IMR-90 (cell line): ENCODE data around the gene OTOGL. TPM values are rescaled to one million over a fixed set of nuclear protein-coding genes. Genes with fewer than 3 reads are reported as not detected.
A peak's percentile ranks its signal among the peaks of the same experiment; 100 is the strongest.

ENCODE experiments used
- ATAC-seq: fragments of 200-7000 bp; cut with Tn5 transposase; 2 replicates; pipeline ENCODE4 v1.9.1; 2020; ENCODE audit warnings: low read depth, mild to moderate bottlenecking, moderate library complexity
- BruUV-seq: library from RNA; stranded (reverse); fragments of 400-500 nt; replicated peaks from 2 replicates; lab custom pipeline; 2021; lab: Mats Ljungman, UMichigan
- CTCF ChIA-PET: fragments of 300-600 bp; formaldehyde crosslinking; extraction: SDS; loops from one replicate; lab custom pipeline; 2021; ENCODE audit warnings: antibody characterized with exemption; lab: Yijun Ruan, JAX
- POLR2A ChIA-PET: fragments of 300-600 bp; sonication (Branson Sonifier 250); formaldehyde crosslinking; loops from one replicate; lab custom pipeline; 2022; ENCODE audit warnings: antibody characterized with exemption; ENCODE audit not compliant: unreplicated experiment; lab: Charles Lee
- DNase-seq: peaks from one replicate; pipeline ENCODE4 v3.0.0; 2013
- H2AFZ ChIP-seq: replicated peaks from 2 replicates; pipeline ENCODE3; 2013; ENCODE audit warnings: low read length, mild to moderate bottlenecking; ENCODE audit not compliant: poor library complexity
- H2AK5ac ChIP-seq: 2 replicates; pipeline ENCODE4 v1.6.1; 2013; ENCODE audit warnings: low read depth, low read length, inconsistent platforms
- H2AK9ac ChIP-seq: replicated peaks from 2 replicates; pipeline ENCODE3; 2013; ENCODE audit warnings: mild to moderate bottlenecking, low read depth, low read length, moderate library complexity; ENCODE audit not compliant: poor library complexity
- H2BK120ac ChIP-seq: 2 replicates; pipeline ENCODE4 v1.6.1; 2013; ENCODE audit warnings: low read depth, low read length, inconsistent platforms
- H2BK15ac ChIP-seq: 3 replicates; pipeline ENCODE4 v1.6.1; 2013; ENCODE audit warnings: low read depth, low read length, inconsistent platforms
- H2BK20ac ChIP-seq: 2 replicates; pipeline ENCODE4 v1.6.1; 2013; ENCODE audit warnings: low read depth, mild to moderate bottlenecking, inconsistent platforms, low read length, moderate library complexity
- H2BK5ac ChIP-seq: 2 replicates; pipeline ENCODE4 v1.6.1; 2013; ENCODE audit warnings: mild to moderate bottlenecking, low read depth, low read length, inconsistent platforms; ENCODE audit not compliant: poor library complexity, severe bottlenecking
- H3K14ac ChIP-seq: replicated peaks from 2 replicates; pipeline ENCODE4 v1.6.1; 2013; ENCODE audit warnings: low read depth, low read length, inconsistent platforms
- H3K18ac ChIP-seq: 2 replicates; pipeline ENCODE4 v1.6.1; 2013; ENCODE audit warnings: low read depth, low read length, control low read depth
- H3K23ac ChIP-seq: 2 replicates; pipeline ENCODE4 v1.6.1; 2013; ENCODE audit warnings: low read depth, low read length, inconsistent platforms
- H3K27ac ChIP-seq: 2 replicates; pipeline ENCODE4 v1.5.1; 2013; ENCODE audit warnings: mild to moderate bottlenecking, control low read depth, low read length; ENCODE audit not compliant: insufficient read depth
- H3K27me3 ChIP-seq: 2 replicates; pipeline ENCODE4 v1.6.1; 2013; ENCODE audit warnings: low read length; ENCODE audit not compliant: control insufficient read depth, insufficient read depth
- H3K36me3 ChIP-seq: 2 replicates; pipeline ENCODE4 v1.6.1; 2013; ENCODE audit warnings: low read length, mixed read lengths; ENCODE audit not compliant: control insufficient read depth, insufficient read depth
- H3K4ac ChIP-seq: 2 replicates; pipeline ENCODE4 v1.6.1; 2013; ENCODE audit warnings: low read depth, low read length, inconsistent platforms
- H3K4me1 ChIP-seq: 2 replicates; pipeline ENCODE4 v1.6.1; 2013; ENCODE audit warnings: low read length, mixed read lengths; ENCODE audit not compliant: control insufficient read depth, insufficient read depth
- H3K4me2 ChIP-seq: 2 replicates; pipeline ENCODE4 v1.6.1; 2013; ENCODE audit warnings: low read depth, mild to moderate bottlenecking, control low read depth, low read length, moderate library complexity
- H3K4me3 ChIP-seq: 2 replicates; pipeline ENCODE4 v1.5.1; 2013; ENCODE audit warnings: low read depth, mild to moderate bottlenecking, control low read depth, low read length, moderate library complexity; ENCODE audit not compliant: insufficient read depth
- H3K56ac ChIP-seq: 2 replicates; pipeline ENCODE4 v1.6.1; 2013; ENCODE audit warnings: low read length, inconsistent platforms; ENCODE audit not compliant: insufficient read depth; ENCODE audit errors: extremely low read depth
- H3K79me1 ChIP-seq, 2 experiments: 2 replicates each; pipeline ENCODE4 v1.6.1; 2013; ENCODE audit warnings: low read length in 2 of 2, inconsistent platforms in 1 of 2, low read depth in 1 of 2
- H3K9ac ChIP-seq: 2 replicates; pipeline ENCODE4 v1.6.1; 2013; ENCODE audit warnings: low read depth, low read length, control low read depth
- H3K9me1 ChIP-seq: 2 replicates; pipeline ENCODE4 v1.6.1; 2013; ENCODE audit warnings: low read length, inconsistent platforms; ENCODE audit not compliant: insufficient read depth
- H3K9me3 ChIP-seq: 2 replicates; pipeline ENCODE4 v1.6.1; 2013; ENCODE audit warnings: low read length; ENCODE audit not compliant: control insufficient read depth, insufficient read depth
- H4K20me1 ChIP-seq: 2 replicates; pipeline ENCODE4 v1.6.1; 2013; ENCODE audit warnings: low read length, inconsistent platforms; ENCODE audit not compliant: insufficient read depth
- H4K5ac ChIP-seq: 2 replicates; pipeline ENCODE4 v1.6.1; 2013; ENCODE audit warnings: mild to moderate bottlenecking, low read depth, low read length, control low read depth
- H4K8ac ChIP-seq, 2 experiments: 2 replicates each; pipeline ENCODE4 v1.6.1; 2013; ENCODE audit warnings: low read depth in 2 of 2, low read length in 2 of 2, control low read depth in 1 of 2, inconsistent platforms in 1 of 2
- H4K91ac ChIP-seq: 2 replicates; pipeline ENCODE4 v1.6.1; 2013; ENCODE audit warnings: low read depth, low read length, inconsistent platforms; ENCODE audit not compliant: insufficient read depth
- BHLHE40 ChIP-seq: fragments of 150-350 bp; IDR thresholded peaks from 2 replicates; pipeline ENCODE4 v1.6.1; 2016; ENCODE audit warnings: mild to moderate bottlenecking, low read depth, low read length
- CHD1 ChIP-seq: IDR thresholded peaks from 2 replicates; pipeline ENCODE4 v1.6.1; 2012; ENCODE audit warnings: low read depth, low read length, improper control_type of control experiment
- MAFK ChIP-seq: IDR thresholded peaks from 2 replicates; pipeline ENCODE4 v1.6.1; 2012; ENCODE audit warnings: low read depth, low read length, improper control_type of control experiment
- MAZ ChIP-seq: IDR thresholded peaks from 2 replicates; pipeline ENCODE4 v1.6.1; 2012; ENCODE audit warnings: low read depth, mild to moderate bottlenecking, low read length, improper control_type of control experiment, moderate library complexity, borderline replicate concordance
- NFE2L2 ChIP-seq: fragments of 150-350 bp; IDR thresholded peaks from 2 replicates; pipeline ENCODE4 v1.6.1; 2016; ENCODE audit warnings: low read depth, mild to moderate bottlenecking, low read length
- POLR2A ChIP-seq: IDR thresholded peaks from 2 replicates; pipeline ENCODE4 v1.6.1; 2012; ENCODE audit warnings: mild to moderate bottlenecking, low read depth, low read length
- WGBS, 2 experiments: methylation state at CpG; one replicate each; pipeline versions ENCODE4 v1.1.5 to v1.1.7; 2013; ENCODE audit warnings: missing lambda C conversion rate in 2 of 2; ENCODE audit not compliant: insufficient read length in 1 of 2; ENCODE audit errors: extremely low coverage in 2 of 2; 5-methylcytosine and 5-hydroxymethylcytosine counted together
- dilution Hi-C: fragments of 300-500 bp; cut with HindIII; formaldehyde crosslinking; loops from one replicate; pipeline ENCODE4 v1.14.3; 2018; ENCODE audit warnings: low sequenced_read_pairs; ENCODE audit not compliant: unreplicated experiment
- in situ Hi-C: fragments of 300-500 bp; cut with MboI; formaldehyde crosslinking; loops from 3 replicates; pipeline ENCODE4 v1.14.3; 2019; ENCODE audit warnings: low sequenced_read_pairs, inconsistent platforms, mixed read lengths
- intact Hi-C: fragments of 100-400 bp; cut with micrococcal nuclease; formaldehyde crosslinking; loops from 2 replicates; pipeline ENCODE4 v1.10.0; 2022
- polyA plus RNA-seq, 3 experiments: library from polyadenylated mRNA; depleted of rRNA; stranded (reverse); fragments of >200 nt; gene quantifications; 2 replicates each; pipeline ENCODE4 v1.2.3, GENCODE V29; 2012; ENCODE audit warnings: low replicate concordance in 1 of 3
- total RNA-seq: library from RNA; depleted of rRNA; stranded (reverse); fragments of >200 nt; gene quantifications from 2 replicates; pipeline ENCODE4 v1.2.3, GENCODE V29; 2012
- TF ChIP-seq, protein P1 (sequence below): fragments of 150-350 bp; IDR thresholded peaks from 2 replicates; pipeline ENCODE4 v1.6.1; 2017; ENCODE audit warnings: mild to moderate bottlenecking, antibody characterized with exemption, low read length, low read depth
- TF ChIP-seq, protein P2 (sequence below): conservative IDR thresholded peaks from 2 replicates; pipeline ENCODE4 v1.5.1; 2012; ENCODE audit warnings: mild to moderate bottlenecking, low read depth, low read length, improper control_type of control experiment

OTOGL gene
- total and polyA plus RNA-seq, 2 of the 4 experiments (the other 2 are of a cell fraction), result 0.10 to 0.18 TPM

DNA sequence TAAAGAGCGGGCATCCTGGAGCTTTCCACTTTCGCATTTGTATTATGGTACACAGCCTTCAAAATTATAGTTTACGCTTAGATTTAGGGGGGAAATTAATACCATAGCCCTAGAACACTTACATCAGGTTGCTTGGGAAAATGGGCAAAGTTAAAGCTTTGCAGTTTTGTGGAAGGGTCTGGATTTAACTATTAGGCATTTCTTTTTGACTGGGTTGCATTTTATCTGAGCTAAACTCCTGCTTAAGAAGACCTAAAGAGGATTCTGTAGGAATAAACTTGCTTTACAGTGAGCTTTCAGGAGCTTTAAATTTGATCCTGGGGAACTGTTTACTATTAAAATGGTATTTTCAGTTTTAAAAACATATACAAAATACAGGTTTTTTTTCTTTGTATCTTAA, 301.9 kb downstream of the OTOGL start:
- in situ Hi-C loops, result loop anchor here (25.0 kb wide), 1 partner anchor 861 kb away; no protein-coding TSS in a partner anchor
- H3K9me3 ChIP-seq, result no peaks in the 10 kb centered on the region
- H4K8ac ChIP-seq, result no peak overlapping the region
- DNase-seq, result no peak
- H2BK120ac ChIP-seq, result no peak overlapping the region
- intact Hi-C loops, result no loop called here
- no peak for TF ChIP-seq POLR2A
- TF ChIP-seq, protein P1, sequence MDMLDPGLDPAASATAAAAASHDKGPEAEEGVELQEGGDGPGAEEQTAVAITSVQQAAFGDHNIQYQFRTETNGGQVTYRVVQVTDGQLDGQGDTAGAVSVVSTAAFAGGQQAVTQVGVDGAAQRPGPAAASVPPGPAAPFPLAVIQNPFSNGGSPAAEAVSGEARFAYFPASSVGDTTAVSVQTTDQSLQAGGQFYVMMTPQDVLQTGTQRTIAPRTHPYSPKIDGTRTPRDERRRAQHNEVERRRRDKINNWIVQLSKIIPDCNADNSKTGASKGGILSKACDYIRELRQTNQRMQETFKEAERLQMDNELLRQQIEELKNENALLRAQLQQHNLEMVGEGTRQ, result no peak
- TF ChIP-seq BHLHE40, result no peak
- TF ChIP-seq NFE2L2, result no peak
- no peak for TF ChIP-seq MAFK
- no peak for TF ChIP-seq CHD1
- TF ChIP-seq MAZ, result no peak
- TF ChIP-seq, protein P2, sequence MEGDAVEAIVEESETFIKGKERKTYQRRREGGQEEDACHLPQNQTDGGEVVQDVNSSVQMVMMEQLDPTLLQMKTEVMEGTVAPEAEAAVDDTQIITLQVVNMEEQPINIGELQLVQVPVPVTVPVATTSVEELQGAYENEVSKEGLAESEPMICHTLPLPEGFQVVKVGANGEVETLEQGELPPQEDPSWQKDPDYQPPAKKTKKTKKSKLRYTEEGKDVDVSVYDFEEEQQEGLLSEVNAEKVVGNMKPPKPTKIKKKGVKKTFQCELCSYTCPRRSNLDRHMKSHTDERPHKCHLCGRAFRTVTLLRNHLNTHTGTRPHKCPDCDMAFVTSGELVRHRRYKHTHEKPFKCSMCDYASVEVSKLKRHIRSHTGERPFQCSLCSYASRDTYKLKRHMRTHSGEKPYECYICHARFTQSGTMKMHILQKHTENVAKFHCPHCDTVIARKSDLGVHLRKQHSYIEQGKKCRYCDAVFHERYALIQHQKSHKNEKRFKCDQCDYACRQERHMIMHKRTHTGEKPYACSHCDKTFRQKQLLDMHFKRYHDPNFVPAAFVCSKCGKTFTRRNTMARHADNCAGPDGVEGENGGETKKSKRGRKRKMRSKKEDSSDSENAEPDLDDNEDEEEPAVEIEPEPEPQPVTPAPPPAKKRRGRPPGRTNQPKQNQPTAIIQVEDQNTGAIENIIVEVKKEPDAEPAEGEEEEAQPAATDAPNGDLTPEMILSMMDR, result no peak
- ATAC-seq, result 0 out of 2 replicates have a peak, but pooled peaks have one; percentile 11
- peak overlapping the region; percentile 65 for H3K4me2 ChIP-seq
- H4K20me1 ChIP-seq, result no peaks in the 10 kb centered on the region
- H3K27ac ChIP-seq, result no peak overlapping the region
- no peak overlapping the region for H4K5ac ChIP-seq
- H2BK15ac ChIP-seq, result no peak overlapping the region
- POLR2A ChIA-PET, result no interaction called here
- no peak overlapping the region for H2BK5ac ChIP-seq
- BruUV-seq, result no TSS peak
- H2BK20ac ChIP-seq, result no peak overlapping the region
- H3K9me1 ChIP-seq, result no peaks in the 10 kb centered on the region
- no peak overlapping the region for H3K4ac ChIP-seq
- CTCF ChIA-PET, result interaction anchor here (0.7 to 1.3 kb wide), 2 partner anchors 207 to 389 kb away, joined by 3 read pairs; no protein-coding TSS in a partner anchor
- no peaks in the 10 kb centered on the region for H3K36me3 ChIP-seq
- peak overlapping the region; percentile 43; the same call in 1 of the 2 replicates for H3K4me3 ChIP-seq
- H3K18ac ChIP-seq, result no peak overlapping the region
- no peaks in the 10 kb centered on the region; the same call in 1 of the 2 replicates for H3K27me3 ChIP-seq
- no CpG with 5 or more reads among the region's 3 CpGs for WGBS, 2 experiments
- H2AK5ac ChIP-seq, result no peak overlapping the region
- H3K23ac ChIP-seq, result no peak overlapping the region; the same call in 1 of the 2 replicates
- no peak overlapping the region for H2AFZ ChIP-seq
- H4K91ac ChIP-seq, result no peak overlapping the region
- 0 out of 2 replicates have a peak, but pooled peaks cover 2% of the 10 kb centered on the region for H3K4me1 ChIP-seq
- H2AK9ac ChIP-seq, result no peak overlapping the region
- no peaks in the 10 kb centered on the region for H3K79me1 ChIP-seq
- no peak overlapping the region for H3K56ac ChIP-seq
- dilution Hi-C loops, result no loop called here
- H3K9ac ChIP-seq, result no peak overlapping the region
- no peak overlapping the region for H3K14ac ChIP-seq
